Endothelial cell (in vitro differentiated cells): ENCODE data around the gene MCEMP1. TPM values are rescaled to one million over a fixed set of nuclear protein-coding genes. Genes with fewer than 3 reads are reported as not detected.

Source experiments
- DNase-seq: peaks from one replicate; pipeline ENCODE4 v3.0.0; 2021; ENCODE audit warnings: low spot score
- H3K27ac Mint-ChIP-seq: one replicate; pipeline ENCODE4 v1.8.0; 2021; ENCODE audit warnings: mixed read lengths, inconsistent platforms; ENCODE audit not compliant: unreplicated experiment
- H3K27me3 Mint-ChIP-seq: one replicate; pipeline ENCODE4 v1.8.0; 2021; ENCODE audit warnings: mild to moderate bottlenecking, moderate library complexity, mixed read lengths, inconsistent platforms; ENCODE audit not compliant: unreplicated experiment
- H3K36me3 Mint-ChIP-seq: one replicate; pipeline ENCODE4 v1.8.0; 2021; ENCODE audit warnings: mild to moderate bottlenecking, low read depth, mixed read lengths, inconsistent platforms; ENCODE audit not compliant: unreplicated experiment
- H3K4me1 Mint-ChIP-seq: one replicate; pipeline ENCODE4 v1.8.0; 2021; ENCODE audit warnings: mild to moderate bottlenecking, mixed read lengths, inconsistent platforms; ENCODE audit not compliant: unreplicated experiment
- H3K4me3 Mint-ChIP-seq: one replicate; pipeline ENCODE4 v1.8.0; 2021; ENCODE audit warnings: mild to moderate bottlenecking, mixed read lengths, inconsistent platforms; ENCODE audit not compliant: unreplicated experiment
- H3K9me3 Mint-ChIP-seq: one replicate; pipeline ENCODE4 v1.8.0; 2021; ENCODE audit warnings: mixed read lengths, inconsistent platforms; ENCODE audit not compliant: unreplicated experiment
- total RNA-seq: library from RNA; stranded (reverse); fragmentation: NEBNext Ultra II Directional; extraction: Animal tissue kit (Norgen Biotek cat#: 25700); gene quantifications from one replicate; pipeline ENCODE4 v1.2.1, GENCODE V29; 2021; ENCODE audit not compliant: unreplicated experiment
- TF ChIP-seq, protein P1 (sequence below): fragments of 200-600 bp; sonication (generic); IDR thresholded peaks from one replicate; pipeline ENCODE4 v1.5.0; 2021; ENCODE audit warnings: antibody characterized with exemption; ENCODE audit not compliant: unreplicated experiment

MCEMP1 gene
- total RNA-seq, 1 donor from 2014 or later, result not detected

GRCh38 chr19:7682175-7682855, 5.4 kb downstream of the MCEMP1 start:
- Mint-ChIP-seq H3K9me3 (no peaks in the 10 kb centered on the region), H3K36me3 (peaks cover 13% of the 10 kb centered on the region), H3K4me1 (no peaks in the 10 kb centered on the region), H3K27me3 (peaks cover 11% of the 10 kb centered on the region), H3K27ac (no peak overlapping the region), H3K4me3 (peak overlapping the region; percentile 91)
- DNase-seq, result no peak
- TF ChIP-seq, protein P1, sequence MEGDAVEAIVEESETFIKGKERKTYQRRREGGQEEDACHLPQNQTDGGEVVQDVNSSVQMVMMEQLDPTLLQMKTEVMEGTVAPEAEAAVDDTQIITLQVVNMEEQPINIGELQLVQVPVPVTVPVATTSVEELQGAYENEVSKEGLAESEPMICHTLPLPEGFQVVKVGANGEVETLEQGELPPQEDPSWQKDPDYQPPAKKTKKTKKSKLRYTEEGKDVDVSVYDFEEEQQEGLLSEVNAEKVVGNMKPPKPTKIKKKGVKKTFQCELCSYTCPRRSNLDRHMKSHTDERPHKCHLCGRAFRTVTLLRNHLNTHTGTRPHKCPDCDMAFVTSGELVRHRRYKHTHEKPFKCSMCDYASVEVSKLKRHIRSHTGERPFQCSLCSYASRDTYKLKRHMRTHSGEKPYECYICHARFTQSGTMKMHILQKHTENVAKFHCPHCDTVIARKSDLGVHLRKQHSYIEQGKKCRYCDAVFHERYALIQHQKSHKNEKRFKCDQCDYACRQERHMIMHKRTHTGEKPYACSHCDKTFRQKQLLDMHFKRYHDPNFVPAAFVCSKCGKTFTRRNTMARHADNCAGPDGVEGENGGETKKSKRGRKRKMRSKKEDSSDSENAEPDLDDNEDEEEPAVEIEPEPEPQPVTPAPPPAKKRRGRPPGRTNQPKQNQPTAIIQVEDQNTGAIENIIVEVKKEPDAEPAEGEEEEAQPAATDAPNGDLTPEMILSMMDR, result no peak

DNA sequence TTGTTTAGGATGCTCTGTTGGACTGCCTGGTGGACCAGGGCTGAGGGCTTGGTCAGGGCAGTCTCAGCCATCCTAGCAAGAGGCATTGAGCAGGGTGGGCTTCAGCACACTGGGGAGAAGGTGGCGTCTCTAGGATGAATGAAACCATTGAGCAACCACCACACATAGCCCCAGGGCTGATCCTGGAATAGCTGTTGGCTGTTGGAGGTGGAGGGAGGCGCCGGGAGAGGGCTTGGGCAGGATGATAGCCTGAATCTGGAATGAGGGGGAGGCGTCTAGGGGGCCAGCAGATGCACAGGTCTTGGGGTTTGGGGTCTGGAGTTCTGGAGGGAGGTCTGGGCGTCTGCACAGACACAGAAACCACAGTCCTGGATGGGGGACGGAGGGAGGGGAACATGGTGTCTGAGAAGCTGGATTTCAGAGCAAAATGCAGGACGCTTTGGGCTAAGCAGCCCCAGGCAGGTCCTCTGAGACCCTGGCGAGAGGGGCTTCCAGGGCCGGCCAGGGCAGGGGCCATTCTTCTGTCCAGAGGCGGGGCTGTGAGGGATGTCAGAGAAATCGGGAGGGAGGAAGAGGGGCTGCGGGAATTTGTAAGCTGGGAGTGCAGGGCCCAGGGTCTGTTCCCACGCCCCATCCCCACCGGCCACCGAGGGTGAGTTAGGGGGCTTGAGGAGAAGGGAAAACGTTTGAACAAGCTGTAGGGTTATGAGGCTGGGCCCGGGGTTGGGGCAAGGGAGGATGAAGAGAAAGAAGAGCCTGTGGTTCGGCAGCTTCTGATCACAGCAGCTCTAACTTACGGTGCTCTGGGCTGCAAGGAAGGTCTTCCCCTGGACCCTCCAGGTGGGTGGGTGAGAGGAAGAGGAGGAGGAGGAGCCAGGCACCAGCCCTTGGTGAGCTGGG, 8.9 kb downstream of the MCEMP1 start:
- TF ChIP-seq, protein P1, result no peak
- no peaks in the 10 kb centered on the region for H3K4me1 Mint-ChIP-seq
- DNase-seq, result no peak
- peaks cover 9% of the 10 kb centered on the region for H3K36me3 Mint-ChIP-seq
- peaks cover 7% of the 10 kb centered on the region for H3K27me3 Mint-ChIP-seq
- H3K27ac Mint-ChIP-seq, result no peak overlapping the region
- H3K9me3 Mint-ChIP-seq, result no peaks in the 10 kb centered on the region
- H3K4me3 Mint-ChIP-seq, result no peak overlapping the region

DNA sequence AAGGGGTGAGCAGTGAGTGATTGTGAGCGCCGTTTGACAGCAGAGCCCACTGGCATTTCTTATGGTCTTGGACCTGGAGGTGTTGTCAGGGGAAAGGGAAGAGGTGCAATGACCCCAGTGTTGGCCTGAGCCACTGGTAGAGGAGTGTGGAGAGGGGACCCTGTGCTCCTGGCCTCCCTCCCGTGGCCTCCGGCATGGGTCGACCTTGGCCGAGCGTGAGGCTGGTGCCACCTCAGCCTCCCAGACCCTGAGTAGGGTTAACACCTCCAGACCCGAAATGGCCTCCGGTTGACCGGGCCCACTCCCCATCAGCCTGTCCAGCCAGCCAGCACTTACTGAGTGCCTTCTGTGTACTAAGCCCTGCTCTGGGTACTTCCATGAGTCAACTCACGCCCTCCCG, 10.3 kb downstream of the MCEMP1 start:
- DNase-seq, result no peak
- TF ChIP-seq, protein P1, result no peak
- H3K9me3 Mint-ChIP-seq, result no peaks in the 10 kb centered on the region
- no peaks in the 10 kb centered on the region for H3K4me1 Mint-ChIP-seq
- no peak overlapping the region for H3K27ac Mint-ChIP-seq
- H3K36me3 Mint-ChIP-seq, result peaks cover 9% of the 10 kb centered on the region
- H3K4me3 Mint-ChIP-seq, result no peak overlapping the region
- H3K27me3 Mint-ChIP-seq, result peaks cover 7% of the 10 kb centered on the region

DNA sequence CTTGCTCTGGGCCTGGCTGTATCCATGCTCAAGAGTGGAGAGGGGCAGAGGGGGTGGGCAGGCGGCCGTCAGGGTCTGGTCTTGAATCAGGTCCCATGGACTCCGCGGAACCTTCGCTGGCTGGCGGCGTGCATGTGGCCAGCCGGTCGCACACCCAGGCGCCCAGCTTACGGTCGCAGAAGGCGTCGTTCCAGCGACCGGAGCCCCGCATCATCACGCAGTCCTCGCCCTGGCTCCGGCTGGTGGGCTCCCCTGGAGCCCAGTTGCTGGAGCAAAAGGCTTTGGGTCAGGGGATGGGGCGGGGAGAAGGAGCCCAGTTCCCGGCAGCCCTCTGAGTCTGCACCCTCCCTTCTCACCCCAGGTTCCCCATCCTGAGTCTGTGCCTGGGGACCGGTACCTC, 12.3 kb downstream of the MCEMP1 start:
- H3K27ac Mint-ChIP-seq, result no peak overlapping the region
- H3K9me3 Mint-ChIP-seq, result no peaks in the 10 kb centered on the region
- peaks cover 2% of the 10 kb centered on the region for H3K27me3 Mint-ChIP-seq
- H3K36me3 Mint-ChIP-seq, result peaks cover 4% of the 10 kb centered on the region
- TF ChIP-seq, protein P1, result no peak
- no peak overlapping the region for H3K4me3 Mint-ChIP-seq
- no peaks in the 10 kb centered on the region for H3K4me1 Mint-ChIP-seq
- DNase-seq, result no peak
